Lung (tissue), 12 donors: ENCODE measurements around the gene HACD4. TPM values are rescaled to one million over a fixed set of nuclear protein-coding genes. Genes with fewer than 3 reads are reported as not detected.
A peak's percentile ranks its signal among the peaks of the same experiment; 100 is the strongest.

Experiments
- ATAC-seq: fragments of 200-7000 bp; cut with Tn5 transposase; one replicate; pipeline ENCODE4 v1.9.1; 2020; ENCODE audit warnings: moderate number of reproducible peaks; ENCODE audit not compliant: insufficient read depth, low FRiP score
- DNase-seq, 3 donors: peaks; one replicate each; pipeline ENCODE4 v3.0.0-alpha.2; 2013 to 2017
- H3K27ac ChIP-seq, 2 donors: one replicate each; pipeline ENCODE4 v1.5.1; 2013; ENCODE audit warnings: mild to moderate bottlenecking in 2 of 2, moderate library complexity in 2 of 2, control low read depth in 1 of 2, inconsistent platforms in 1 of 2, low read depth in 1 of 2, low read length in 1 of 2
- H3K27me3 ChIP-seq, 3 donors: one replicate each; pipeline ENCODE4 v1.5.1; 2013; ENCODE audit warnings: low read length in 2 of 3; ENCODE audit not compliant: control insufficient read depth in 3 of 3, insufficient read depth in 3 of 3
- H3K36me3 ChIP-seq, 4 donors: one replicate each; pipeline ENCODE4 v1.5.1; 2013; ENCODE audit warnings: low read length in 4 of 4, mild to moderate bottlenecking in 1 of 4, moderate library complexity in 1 of 4; ENCODE audit not compliant: control insufficient read depth in 4 of 4, insufficient read depth in 4 of 4
- H3K4me1 ChIP-seq, 5 donors: one replicate each; pipeline ENCODE4 v1.5.1; 2013; ENCODE audit warnings: low read length in 5 of 5, mild to moderate bottlenecking in 2 of 5, moderate library complexity in 1 of 5; ENCODE audit not compliant: control insufficient read depth in 5 of 5, insufficient read depth in 5 of 5
- H3K4me3 ChIP-seq: one replicate; pipeline ENCODE4 v1.5.1; 2013; ENCODE audit warnings: mild to moderate bottlenecking, control low read depth, moderate library complexity
- H3K9ac ChIP-seq, 2 donors: one replicate each; pipeline ENCODE4 v1.5.1; 2013; ENCODE audit warnings: low read length in 2 of 2, control low read depth in 1 of 2; ENCODE audit not compliant: insufficient read depth in 1 of 2
- H3K9me3 ChIP-seq, 4 donors: one replicate each; pipeline ENCODE4 v1.5.1; 2013; ENCODE audit warnings: low read length in 3 of 4, mild to moderate bottlenecking in 1 of 4, moderate library complexity in 1 of 4; ENCODE audit not compliant: control insufficient read depth in 4 of 4, insufficient read depth in 3 of 4
- WGBS, 2 donors: extraction: QIAGEN DNeasy Blood & Tissue Kit; methylation state at CpG; one replicate each; pipeline ENCODE4 v1.1.7; 2013; 5-methylcytosine and 5-hydroxymethylcytosine counted together
- polyA plus RNA-seq, 2 donors: library from polyadenylated mRNA; stranded (reverse); fragments of 200-250 nt; gene quantifications; one replicate each; pipeline ENCODE4 v1.2.1, GENCODE V29; 2013
- total RNA-seq, 2 donors: library from RNA; depleted of rRNA in 1 of 2; stranded (reverse); fragments of >200 nt in 1 of 2; gene quantifications; one replicate each; pipeline ENCODE4 v1.2.1, GENCODE V29; 2014 to 2021
- TF ChIP-seq, protein P1 (sequence below): IDR thresholded peaks from 2 replicates; pipeline ENCODE4 v1.5.1; 2012; ENCODE audit warnings: mild to moderate bottlenecking; ENCODE audit errors: control extremely low read depth, extremely low read depth
- donor health status: control.
- donor health status: control.
- donor health status: Bipolar disorder and iron deficiency.
- donor health status: healthy.
- donor health status: DM: yes; HTN: yes; CAD: no.

The HACD4 gene
- total and polyA plus RNA-seq, 4 donors: 2.7 to 15.2 (median 4.8) TPM

DNA sequence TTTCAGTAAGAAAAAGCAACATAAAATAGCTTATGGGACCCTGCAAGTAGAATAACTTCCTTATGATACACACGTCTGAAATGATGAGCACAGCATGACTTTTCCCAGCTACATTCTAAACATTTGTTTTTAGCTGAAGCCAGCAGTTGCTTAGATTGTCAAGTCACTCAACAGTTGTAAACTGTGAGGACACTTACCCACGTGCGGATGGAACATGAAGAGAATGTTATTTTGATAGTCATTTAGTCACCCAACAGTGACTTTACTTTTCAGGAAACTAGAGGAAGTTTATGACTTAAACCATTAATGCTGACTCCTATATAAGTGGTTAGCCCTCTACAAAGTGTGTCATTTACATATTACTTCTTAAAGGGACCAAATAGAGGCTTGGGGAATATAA lies 3.0 kb downstream of the HACD4 start:
- peaks cover 0 to 8% (median 0%) of the 10 kb centered on the region in 5 donors for H3K4me1 ChIP-seq
- H3K27me3 ChIP-seq: no peaks in the 10 kb centered on the region
- no peaks in the 10 kb centered on the region for H3K9me3 ChIP-seq
- DNase-seq (peak in 2 of 3 donors; percentile 3 to 16), ATAC-seq (no peak)
- 43 to 48% methylated on average over 3 of the region's 3 CpGs for WGBS, 2 donors
- H3K4me3 ChIP-seq: no peak overlapping the region
- H3K36me3 ChIP-seq: peaks cover 0 to 2% (median 0%) of the 10 kb centered on the region in 4 donors
- no peak overlapping the region for H3K9ac ChIP-seq
- TF ChIP-seq, protein P1, sequence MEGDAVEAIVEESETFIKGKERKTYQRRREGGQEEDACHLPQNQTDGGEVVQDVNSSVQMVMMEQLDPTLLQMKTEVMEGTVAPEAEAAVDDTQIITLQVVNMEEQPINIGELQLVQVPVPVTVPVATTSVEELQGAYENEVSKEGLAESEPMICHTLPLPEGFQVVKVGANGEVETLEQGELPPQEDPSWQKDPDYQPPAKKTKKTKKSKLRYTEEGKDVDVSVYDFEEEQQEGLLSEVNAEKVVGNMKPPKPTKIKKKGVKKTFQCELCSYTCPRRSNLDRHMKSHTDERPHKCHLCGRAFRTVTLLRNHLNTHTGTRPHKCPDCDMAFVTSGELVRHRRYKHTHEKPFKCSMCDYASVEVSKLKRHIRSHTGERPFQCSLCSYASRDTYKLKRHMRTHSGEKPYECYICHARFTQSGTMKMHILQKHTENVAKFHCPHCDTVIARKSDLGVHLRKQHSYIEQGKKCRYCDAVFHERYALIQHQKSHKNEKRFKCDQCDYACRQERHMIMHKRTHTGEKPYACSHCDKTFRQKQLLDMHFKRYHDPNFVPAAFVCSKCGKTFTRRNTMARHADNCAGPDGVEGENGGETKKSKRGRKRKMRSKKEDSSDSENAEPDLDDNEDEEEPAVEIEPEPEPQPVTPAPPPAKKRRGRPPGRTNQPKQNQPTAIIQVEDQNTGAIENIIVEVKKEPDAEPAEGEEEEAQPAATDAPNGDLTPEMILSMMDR: no peak
- H3K27ac ChIP-seq: no peak overlapping the region

GRCh38 chr9:21027295-21027694 lies 4.1 kb downstream of the HACD4 start:
- no peak overlapping the region for H3K4me3 ChIP-seq
- TF ChIP-seq, protein P1: no peak
- peaks cover 0 to 2% (median 0%) of the 10 kb centered on the region in 4 donors for H3K36me3 ChIP-seq
- 80 to 86% methylated on average over 4 of the region's 4 CpGs for WGBS, 2 donors
- no peak overlapping the region for H3K27ac ChIP-seq
- DNase-seq (no peak), ATAC-seq (no peak)
- H3K9me3 ChIP-seq: no peaks in the 10 kb centered on the region
- peaks cover 0 to 8% (median 0%) of the 10 kb centered on the region in 5 donors for H3K4me1 ChIP-seq
- no peak overlapping the region for H3K9ac ChIP-seq
- H3K27me3 ChIP-seq: no peaks in the 10 kb centered on the region

DNA sequence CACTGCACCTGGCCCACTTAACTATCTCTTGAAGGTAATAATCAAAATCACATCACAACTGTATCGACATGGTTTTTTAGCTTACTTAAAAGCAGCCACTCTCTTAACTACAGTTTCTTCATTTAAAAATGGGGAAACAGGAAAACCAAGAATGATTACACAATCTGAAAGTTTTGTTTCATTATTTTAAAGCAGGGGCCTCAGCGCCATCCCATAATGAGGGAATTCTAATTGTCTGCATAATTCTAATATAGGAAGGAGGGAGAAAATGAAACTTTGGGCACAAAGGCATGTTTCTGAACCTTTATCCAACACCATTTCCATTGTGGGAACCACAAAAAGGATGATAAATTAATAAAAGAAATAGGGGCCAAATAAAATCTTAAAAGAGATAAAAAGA lies 7.6 kb downstream of the HACD4 start:
- no peak for DNase-seq
- Histone ChIP-seq H3K36me3 (peaks cover 0 to 2% (median 0%) of the 10 kb centered on the region in 4 donors), H3K9me3 (no peaks in the 10 kb centered on the region), H3K4me3 (no peak overlapping the region), H3K27ac (no peak overlapping the region), H3K9ac (no peak overlapping the region), H3K4me1 (no peaks in the 10 kb centered on the region), H3K27me3 (no peaks in the 10 kb centered on the region)
- no peak for ATAC-seq
- TF ChIP-seq, protein P1: no peak
- 39 to 69% methylated on average over 2 of the region's 2 CpGs for WGBS, 2 donors

DNA sequence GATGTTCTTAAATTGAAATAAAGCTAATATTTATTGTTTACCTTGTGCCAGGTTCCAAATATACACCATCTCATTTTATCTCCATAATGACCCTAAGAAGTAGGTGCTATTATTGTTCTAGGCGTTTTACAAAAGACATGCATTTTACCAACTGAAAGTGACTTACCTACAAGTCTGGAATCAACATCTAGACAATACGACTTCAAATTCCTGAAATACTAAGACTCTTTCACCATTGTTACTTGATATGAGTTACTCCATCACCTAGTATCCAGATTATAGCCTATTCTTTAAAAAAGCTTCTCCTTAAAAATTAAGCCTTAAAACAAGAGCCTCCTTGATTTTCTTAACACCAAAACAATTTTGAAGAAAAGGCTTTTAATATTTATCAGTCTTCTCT lies 13.3 kb downstream of the HACD4 start:
- ATAC-seq (no peak), DNase-seq (no peak)
- Histone ChIP-seq H3K4me3 (no peak overlapping the region), H3K4me1 (no peaks in the 10 kb centered on the region), H3K27me3 (no peaks in the 10 kb centered on the region), H3K27ac (no peak overlapping the region), H3K9ac (no peak overlapping the region), H3K36me3 (peaks cover 0 to 3% (median 1%) of the 10 kb centered on the region in 4 donors), H3K9me3 (no peaks in the 10 kb centered on the region)
- 91 to 94% methylated on average over 2 of the region's 2 CpGs for WGBS, 2 donors
- TF ChIP-seq, protein P1: no peak
